Dermis blood vessel endothelial cell (primary cell): Measurements from ENCODE around the gene FCRLB. TPM values are rescaled to one million over a fixed set of nuclear protein-coding genes. Genes with fewer than 3 reads are reported as not detected.
"Not testable (repeated sequence)": the region's sequence is repeated elsewhere in the genome, so short reads cannot be mapped to it uniquely, and the experiment has no call there.

ENCODE experiments used
- DNase-seq: peaks from one replicate; pipeline ENCODE4 v3.0.0; 2010
- total RNA-seq: library from RNA; depleted of rRNA; stranded (reverse); fragments of >200 nt; gene quantifications from 2 replicates; pipeline ENCODE4 v1.2.3, GENCODE V29; 2014

The FCRLB gene
- 0.51 and 0.56 TPM in 2 replicates for total RNA-seq

- no peak for DNase-seq
Measured at GRCh38 chr1:161720956-161721737, at the start of gene FCRLB. FCRLB (plus strand) TSS chr1:161721544; CDS start chr1:161722673, 1,129 bp downstream.

GRCh38 chr1:161673437-161673836 is 47.9 kb upstream of the FCRLB start:
- not testable (repeated sequence) for DNase-seq

GRCh38 chr1:161674447-161674846 is 46.9 kb upstream of the FCRLB start:
- DNase-seq, result not testable (repeated sequence)

- DNase-seq, result peak; percentile 14
Measured at GRCh38 chr1:161674908-161675307, 46.4 kb upstream of the FCRLB start.

GRCh38 chr1:161676441-161676840 is 44.9 kb upstream of the FCRLB start:
- DNase-seq, result no peak

GRCh38 chr1:161676958-161677689 is 44.2 kb upstream of the FCRLB start:
- no peak for DNase-seq

- no peak for DNase-seq
Measured at GRCh38 chr1:161678500-161678899, 42.8 kb upstream of the FCRLB start.

GRCh38 chr1:161681879-161682278 is 39.5 kb upstream of the FCRLB start:
- no peak for DNase-seq

- DNase-seq, result no peak
Measured at GRCh38 chr1:161688946-161689345, 32.4 kb upstream of the FCRLB start.

GRCh38 chr1:161691846-161692245 is 29.5 kb upstream of the FCRLB start:
- DNase-seq, result no peak

GRCh38 chr1:161693020-161693712 is 28.2 kb upstream of the FCRLB start:
- not testable (repeated sequence) for DNase-seq

GRCh38 chr1:161698302-161698701 is 23.0 kb upstream of the FCRLB start:
- not testable (repeated sequence) for DNase-seq

GRCh38 chr1:161702250-161702649 is 19.1 kb upstream of the FCRLB start:
- no peak for DNase-seq

GRCh38 chr1:161705537-161705936 is 15.8 kb upstream of the FCRLB start:
- no peak for DNase-seq

- no peak for DNase-seq
Measured at GRCh38 chr1:161706113-161706481, 15.2 kb upstream of the FCRLB start.

GRCh38 chr1:161706482-161707347 is 14.6 kb upstream of the FCRLB start, which contains the start of gene FCRLA:
FCRLA (plus strand) TSS chr1:161707229; CDS start chr1:161707265, 36 bp downstream.
- DNase-seq, result no peak

- DNase-seq, result no peak
Measured at GRCh38 chr1:161707503-161707902, 13.8 kb upstream of the FCRLB start.

GRCh38 chr1:161709373-161709772 is 12.0 kb upstream of the FCRLB start:
- DNase-seq, result no peak

- DNase-seq, result no peak
Measured at GRCh38 chr1:161710560-161710959, 10.8 kb upstream of the FCRLB start.

GRCh38 chr1:161718559-161719324 is 2.6 kb upstream of the FCRLB start:
- no peak for DNase-seq

- no peak for DNase-seq
Measured at GRCh38 chr1:161719325-161719611, 2.1 kb upstream of the FCRLB start.

- DNase-seq, result no peak
Measured at GRCh38 chr1:161720422-161720821, 922 bp upstream of the FCRLB start.
